Heart left ventricle (tissue), 16 donors: ENCODE results near the gene NEK10. TPM values are rescaled to one million over a fixed set of nuclear protein-coding genes. Genes with fewer than 3 reads are reported as not detected.

ENCODE experiments used
- ATAC-seq, 4 donors: fragments of 200-7000 bp; cut with Tn5 transposase; one replicate each; pipeline ENCODE4 v1.9.1; 2020 to 2022; ENCODE audit warnings: moderate library complexity in 4 of 4, mild to moderate bottlenecking in 3 of 4, moderate number of reproducible peaks in 1 of 4
- DNase-seq, 5 donors: peaks; one replicate each; pipeline ENCODE4 v3.0.0-alpha.2; 2020
- H3K27ac ChIP-seq, 12 donors: fragments of 200-600 bp; sonication (generic) in 4 of 12; one replicate each; pipeline versions ENCODE4 v1.5.0 to v1.8.0; 2016 to 2022; ENCODE audit warnings: mild to moderate bottlenecking in 2 of 12
- H3K27me3 ChIP-seq, 9 donors: fragments of 200-600 bp; sonication (generic) in 2 of 9; one replicate each; pipeline versions ENCODE4 v1.5.1 to v1.8.0; 2016 to 2022; ENCODE audit warnings: mild to moderate bottlenecking in 3 of 9
- H3K36me3 ChIP-seq, 9 donors: fragments of 200-600 bp; sonication (generic) in 2 of 9; one replicate each; pipeline versions ENCODE4 v1.5.0 to v1.8.0; 2018 to 2022; ENCODE audit warnings: mild to moderate bottlenecking in 2 of 9
- H3K4me1 ChIP-seq, 12 donors: fragments of 200-600 bp; sonication (generic) in 4 of 12; one replicate each; pipeline versions ENCODE4 v1.5.0 to v1.8.0; 2016 to 2022; ENCODE audit warnings: mild to moderate bottlenecking in 3 of 12
- H3K4me3 ChIP-seq, 12 donors: fragments of 200-600 bp; sonication (generic) in 4 of 12; one replicate each; pipeline versions ENCODE4 v1.5.0 to v1.8.0; 2017 to 2022; ENCODE audit warnings: mild to moderate bottlenecking in 9 of 12, moderate library complexity in 4 of 12
- H3K9me3 ChIP-seq, 12 donors: fragments of 200-600 bp; sonication (generic) in 4 of 12; one replicate each; pipeline versions ENCODE4 v1.5.0 to v1.8.0; 2016 to 2022; ENCODE audit warnings: mild to moderate bottlenecking in 1 of 12
- POLR2A ChIP-seq, 2 donors: fragments of 450-650 bp; IDR thresholded peaks; one replicate each; pipeline ENCODE4 v1.6.1; 2017; ENCODE audit warnings: antibody characterized with exemption in 2 of 2, mild to moderate bottlenecking in 2 of 2, moderate library complexity in 2 of 2
- whole genome bisulfite sequencing, 4 donors: extraction: QIAGEN DNeasy Blood & Tissue Kit in 2 of 4; methylation state at CpG; one replicate each; pipeline versions ENCODE4 v1.1.5 to v1.1.7; 2013 to 2018; 5-methylcytosine and 5-hydroxymethylcytosine counted together
- intact Hi-C, 10 donors: fragments of 100-400 bp; cut with DNase I; formaldehyde crosslinking; loops; one replicate each; pipeline versions ENCODE4 v1.11.1 to v1.14.2; 2022
- polyA plus RNA-seq, 2 donors: library from polyadenylated mRNA; stranded (reverse); fragments of 200-250 nt; gene quantifications; one replicate each; pipeline ENCODE4 v1.2.3, GENCODE V29; 2013
- total RNA-seq, 9 donors: library from RNA; depleted of rRNA in 2 of 9; stranded (reverse); fragments of >200 nt in 2 of 9; fragmentation: NEBNext Ultra II Directional in 3 of 9; extraction: Animal tissue kit (Norgen Biotek cat#: 25700) in 3 of 9; gene quantifications; one replicate each; pipeline versions ENCODE4 v1.1.0 to v1.2.4, GENCODE V29; 2016 to 2023
- TF ChIP-seq, protein P1 (sequence below), 12 donors: fragments of 200-600 bp; sonication (generic) in 4 of 12; IDR thresholded peaks; one replicate each; pipeline versions ENCODE4 v1.5.0 to v1.8.0; 2018 to 2022; ENCODE audit warnings: antibody characterized with exemption in 12 of 12, mild to moderate bottlenecking in 5 of 12
- donor health status: ischemic (EF 13 %, LVEDD 7.1; RV severe dilation, severe dysfunction).
- donor health status: healthy with polysubstance abuse.
- donor health status: DM: no; HTN: yes; CAD: no.
- donor health status: DM: no; HTN: no; CAD: no.
- donor health status: ischemic (EF 25% LVEDD 6.9; RV normal size, moderate dysfunction).
- donor health status: ischemic (EF 25% LVEDD 5.7; RV mildly dilated, moderate dysfunction).
- donor health status: healthy.
- donor health status: DM: yes; HTN: yes; CAD: no.
- donor health status: ischemic (EF 35%, LVEDD 5.7; RV mildly dilated, moderate dysfunction).
- donor health status: nonischemic (EF 11% LVEDD 7.7; RV severe dilation, severe dysfunction).
- donor health status: DM: yes; HTN: yes; CAD: no.
- donor health status: PGD.
- donor health status: ischemic (EF 29% LVEDD 5.4; RV normal size, mild dysfunction).
- donor health status: nonischemic (EF 23%, LVEDD 6.1; RV moderate dilation, normal function).

Gene NEK10
- total and polyA plus RNA-seq, 11 donors: 0.72 to 22.5 (median 7.1) TPM

DNA sequence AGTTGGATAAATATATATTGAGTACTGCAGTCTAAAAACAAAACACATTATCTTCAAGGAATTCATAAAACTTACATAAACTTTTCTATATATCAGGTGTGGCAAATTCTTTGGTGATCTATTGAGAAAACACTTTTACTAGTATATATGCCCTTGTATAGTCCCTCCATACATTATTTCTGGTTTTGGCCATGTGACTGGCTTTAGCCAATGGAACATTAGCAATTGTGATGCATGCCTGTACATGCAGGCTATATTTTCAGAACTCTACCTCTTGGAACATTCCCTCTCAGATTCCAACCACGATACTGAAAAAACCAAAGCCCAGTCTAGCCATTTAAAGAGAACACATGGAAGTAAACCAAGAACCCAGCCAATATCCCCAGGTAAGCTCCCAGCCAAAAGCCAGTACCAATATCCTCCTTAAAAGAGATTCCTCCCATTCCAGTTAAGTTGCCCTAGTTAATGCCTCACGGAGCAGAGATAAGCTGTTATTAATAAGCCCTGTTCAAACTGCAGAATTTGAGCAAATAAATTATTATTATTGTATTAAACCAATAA lies 152.8 kb downstream of the NEK10 start:
- no peaks in the 10 kb centered on the region for H3K27me3 ChIP-seq
- no peak for DNase-seq
- no peaks in the 10 kb centered on the region for H3K36me3 ChIP-seq
- no peaks in the 10 kb centered on the region for H3K4me1 ChIP-seq
- ATAC-seq: no peak
- no peak overlapping the region for H3K27ac ChIP-seq
- intact Hi-C loops: no loop called here
- H3K4me3 ChIP-seq: no peak overlapping the region
- 55 to 72% (median 61%) methylated on average over 2 of the region's 2 CpGs for WGBS, 4 donors
- no peaks in the 10 kb centered on the region for H3K9me3 ChIP-seq
- TF ChIP-seq, protein P1, sequence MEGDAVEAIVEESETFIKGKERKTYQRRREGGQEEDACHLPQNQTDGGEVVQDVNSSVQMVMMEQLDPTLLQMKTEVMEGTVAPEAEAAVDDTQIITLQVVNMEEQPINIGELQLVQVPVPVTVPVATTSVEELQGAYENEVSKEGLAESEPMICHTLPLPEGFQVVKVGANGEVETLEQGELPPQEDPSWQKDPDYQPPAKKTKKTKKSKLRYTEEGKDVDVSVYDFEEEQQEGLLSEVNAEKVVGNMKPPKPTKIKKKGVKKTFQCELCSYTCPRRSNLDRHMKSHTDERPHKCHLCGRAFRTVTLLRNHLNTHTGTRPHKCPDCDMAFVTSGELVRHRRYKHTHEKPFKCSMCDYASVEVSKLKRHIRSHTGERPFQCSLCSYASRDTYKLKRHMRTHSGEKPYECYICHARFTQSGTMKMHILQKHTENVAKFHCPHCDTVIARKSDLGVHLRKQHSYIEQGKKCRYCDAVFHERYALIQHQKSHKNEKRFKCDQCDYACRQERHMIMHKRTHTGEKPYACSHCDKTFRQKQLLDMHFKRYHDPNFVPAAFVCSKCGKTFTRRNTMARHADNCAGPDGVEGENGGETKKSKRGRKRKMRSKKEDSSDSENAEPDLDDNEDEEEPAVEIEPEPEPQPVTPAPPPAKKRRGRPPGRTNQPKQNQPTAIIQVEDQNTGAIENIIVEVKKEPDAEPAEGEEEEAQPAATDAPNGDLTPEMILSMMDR (IDR thresholded peaks at IDR 0.05): no peak
- TF ChIP-seq POLR2A (IDR thresholded peaks at IDR 0.05): no peak

DNA sequence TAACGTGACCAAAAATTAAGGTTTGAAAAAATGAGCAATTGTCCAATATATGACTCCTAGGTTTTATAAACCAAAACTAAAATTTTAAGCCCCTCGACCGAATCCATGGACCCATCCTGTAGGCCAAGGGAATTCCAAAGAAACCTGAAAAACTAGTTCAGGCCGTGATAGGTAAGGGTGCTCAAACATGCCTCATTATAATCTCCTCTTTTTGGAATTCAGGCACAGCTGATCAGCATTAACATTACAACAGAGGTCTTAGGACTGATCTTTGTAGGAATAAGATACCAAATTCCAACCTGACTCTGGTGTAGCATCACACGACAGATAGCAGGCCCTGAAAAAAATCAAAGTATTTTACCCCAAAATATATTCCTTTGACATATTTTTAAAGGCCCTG lies 155.7 kb downstream of the NEK10 start:
- ATAC-seq (no peak), DNase-seq (no peak)
- 72 to 90% (median 84%) methylated on average over 5 of the region's 5 CpGs for WGBS, 4 donors
- Histone ChIP-seq H3K4me3 (no peak overlapping the region), H3K27ac (no peak overlapping the region), H3K36me3 (no peaks in the 10 kb centered on the region), H3K9me3 (no peaks in the 10 kb centered on the region), H3K27me3 (no peaks in the 10 kb centered on the region), H3K4me1 (no peaks in the 10 kb centered on the region)
- TF ChIP-seq, protein P1 (IDR thresholded peaks at IDR 0.05): no peak
- no peak for TF ChIP-seq POLR2A (IDR thresholded peaks at IDR 0.05)
- intact Hi-C loops: no loop called here

- Histone ChIP-seq H3K27ac (no peak overlapping the region), H3K27me3 (no peaks in the 10 kb centered on the region), H3K36me3 (no peaks in the 10 kb centered on the region), H3K9me3 (no peaks in the 10 kb centered on the region), H3K4me1 (no peaks in the 10 kb centered on the region), H3K4me3 (no peak overlapping the region)
- TF ChIP-seq POLR2A (IDR thresholded peaks at IDR 0.05): no peak
- TF ChIP-seq, protein P1 (IDR thresholded peaks at IDR 0.05): no peak
- 46 to 63% (median 53%) methylated on average over 3 of the region's 3 CpGs for WGBS, 4 donors
- no peak for ATAC-seq
- no peak for DNase-seq
- intact Hi-C loops: no loop called here
Observed at GRCh38 chr3:27209617-27210264, 159.4 kb downstream of the NEK10 start.

GRCh38 chr3:27208961-27209616 lies 160.1 kb downstream of the NEK10 start:
- Histone ChIP-seq H3K9me3 (no peaks in the 10 kb centered on the region), H3K27ac (no peak overlapping the region), H3K36me3 (no peaks in the 10 kb centered on the region), H3K4me1 (no peaks in the 10 kb centered on the region), H3K27me3 (no peaks in the 10 kb centered on the region), H3K4me3 (no peak overlapping the region)
- TF ChIP-seq POLR2A (IDR thresholded peaks at IDR 0.05): no peak
- TF ChIP-seq, protein P1 (IDR thresholded peaks at IDR 0.05): no peak
- WGBS, 4 donors: 70 to 86% (median 74%) methylated on average over 2 of the region's 2 CpGs
- DNase-seq (no peak), ATAC-seq (no peak)
- intact Hi-C loops: no loop called here
